Lower lobe of right lung (tissue), 2 donors: ENCODE results near the gene FSIP1. TPM values are rescaled to one million over a fixed set of nuclear protein-coding genes. Genes with fewer than 3 reads are reported as not detected.

Experiments used
- ATAC-seq, 2 donors: fragments of 200-7000 bp; cut with Tn5 transposase; one replicate each; pipeline ENCODE4 v1.9.1; 2020 to 2022; ENCODE audit warnings: mild to moderate bottlenecking in 2 of 2, moderate library complexity in 2 of 2
- DNase-seq: peaks from one replicate; pipeline ENCODE4 v3.0.0-alpha.2; 2020
- H3K27ac ChIP-seq: fragments of 200-600 bp; one replicate; pipeline ENCODE4 v1.8.0; 2022
- H3K27me3 ChIP-seq: fragments of 200-600 bp; one replicate; pipeline ENCODE4 v1.8.0; 2022; ENCODE audit warnings: low read depth
- H3K36me3 ChIP-seq: fragments of 200-600 bp; one replicate; pipeline ENCODE4 v1.8.0; 2022; ENCODE audit warnings: mild to moderate bottlenecking
- H3K4me1 ChIP-seq: fragments of 200-600 bp; one replicate; pipeline ENCODE4 v1.8.0; 2022
- H3K4me3 ChIP-seq: fragments of 200-600 bp; one replicate; pipeline ENCODE4 v1.8.0; 2022; ENCODE audit warnings: mild to moderate bottlenecking
- H3K9me3 ChIP-seq: fragments of 200-600 bp; one replicate; pipeline ENCODE4 v1.8.0; 2022
- intact Hi-C: fragments of 100-400 bp; cut with DNase I; formaldehyde crosslinking; loops from one replicate; pipeline ENCODE4 v1.11.0; 2022
- total RNA-seq: library from RNA; stranded (reverse); fragmentation: NEBNext Ultra II Directional; extraction: Animal tissue kit (Norgen Biotek cat#: 25700); gene quantifications from one replicate; pipeline ENCODE4 v1.2.1, GENCODE V29; 2021
- TF ChIP-seq, protein P1 (sequence below): fragments of 200-600 bp; IDR thresholded peaks from one replicate; pipeline ENCODE4 v1.8.0; 2022; ENCODE audit warnings: antibody characterized with exemption, mild to moderate bottlenecking
- donor health status: DM: no; HTN: yes; CAD: no; lungs with severe emphysema.

FSIP1 gene
- total RNA-seq, 1 donor from 2014 or later: 2.0 TPM

GRCh38 chr15:39658740-39659139 lies 123.9 kb downstream of the FSIP1 start:
- no peaks in the 10 kb centered on the region for H3K27me3 ChIP-seq
- H3K4me1 ChIP-seq: no peaks in the 10 kb centered on the region
- ATAC-seq: no peak
- TF ChIP-seq, protein P1, sequence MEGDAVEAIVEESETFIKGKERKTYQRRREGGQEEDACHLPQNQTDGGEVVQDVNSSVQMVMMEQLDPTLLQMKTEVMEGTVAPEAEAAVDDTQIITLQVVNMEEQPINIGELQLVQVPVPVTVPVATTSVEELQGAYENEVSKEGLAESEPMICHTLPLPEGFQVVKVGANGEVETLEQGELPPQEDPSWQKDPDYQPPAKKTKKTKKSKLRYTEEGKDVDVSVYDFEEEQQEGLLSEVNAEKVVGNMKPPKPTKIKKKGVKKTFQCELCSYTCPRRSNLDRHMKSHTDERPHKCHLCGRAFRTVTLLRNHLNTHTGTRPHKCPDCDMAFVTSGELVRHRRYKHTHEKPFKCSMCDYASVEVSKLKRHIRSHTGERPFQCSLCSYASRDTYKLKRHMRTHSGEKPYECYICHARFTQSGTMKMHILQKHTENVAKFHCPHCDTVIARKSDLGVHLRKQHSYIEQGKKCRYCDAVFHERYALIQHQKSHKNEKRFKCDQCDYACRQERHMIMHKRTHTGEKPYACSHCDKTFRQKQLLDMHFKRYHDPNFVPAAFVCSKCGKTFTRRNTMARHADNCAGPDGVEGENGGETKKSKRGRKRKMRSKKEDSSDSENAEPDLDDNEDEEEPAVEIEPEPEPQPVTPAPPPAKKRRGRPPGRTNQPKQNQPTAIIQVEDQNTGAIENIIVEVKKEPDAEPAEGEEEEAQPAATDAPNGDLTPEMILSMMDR: no peak
- no peaks in the 10 kb centered on the region for H3K36me3 ChIP-seq
- no peak overlapping the region for H3K27ac ChIP-seq
- no peaks in the 10 kb centered on the region for H3K9me3 ChIP-seq
- DNase-seq: no peak
- no peak overlapping the region for H3K4me3 ChIP-seq
- intact Hi-C loops: no loop called here

DNA sequence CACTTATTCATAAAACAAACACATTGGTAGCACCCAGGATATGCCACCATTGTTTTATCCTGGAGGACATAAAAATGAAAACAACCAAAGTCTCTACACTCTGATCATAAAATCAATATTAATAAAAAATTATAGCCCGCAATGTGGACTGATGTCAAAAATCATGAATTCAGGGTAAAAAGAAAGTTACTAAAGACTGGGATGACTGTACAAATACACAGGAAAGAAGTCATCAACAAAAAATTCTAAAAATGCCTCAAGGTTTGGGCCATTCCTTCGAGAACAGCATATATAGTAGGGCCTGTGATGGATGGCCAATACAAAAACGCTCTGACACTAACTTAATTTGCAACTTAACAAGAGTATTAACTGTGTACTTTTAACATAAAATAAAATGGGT lies 125.0 kb downstream of the FSIP1 start:
- no peaks in the 10 kb centered on the region for H3K4me1 ChIP-seq
- no peak for DNase-seq
- no peak overlapping the region for H3K4me3 ChIP-seq
- no peak overlapping the region for H3K27ac ChIP-seq
- intact Hi-C loops: no loop called here
- TF ChIP-seq, protein P1: no peak
- no peaks in the 10 kb centered on the region for H3K36me3 ChIP-seq
- H3K9me3 ChIP-seq: no peaks in the 10 kb centered on the region
- no peak for ATAC-seq
- H3K27me3 ChIP-seq: no peaks in the 10 kb centered on the region

DNA sequence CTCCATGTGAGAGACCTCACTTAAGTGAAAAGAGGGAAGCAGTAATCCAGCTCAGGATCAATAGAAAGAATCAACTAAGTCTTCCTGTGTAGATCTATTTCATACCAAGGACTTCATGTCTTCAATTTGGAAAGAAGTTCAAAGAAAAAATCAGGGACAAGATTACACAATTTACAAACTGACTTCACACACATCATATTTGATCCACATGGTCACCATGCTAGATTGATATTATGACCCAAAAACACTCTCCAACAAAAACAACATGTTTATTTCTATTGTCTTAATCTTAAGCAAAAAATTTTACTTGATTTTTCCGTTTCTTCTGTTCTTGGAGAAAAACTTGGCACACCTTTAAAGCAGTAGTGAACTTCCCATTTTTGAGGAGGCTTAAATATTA lies 125.5 kb downstream of the FSIP1 start:
- Histone ChIP-seq H3K4me3 (no peak overlapping the region), H3K27me3 (no peaks in the 10 kb centered on the region), H3K9me3 (no peaks in the 10 kb centered on the region), H3K27ac (no peak overlapping the region), H3K4me1 (no peaks in the 10 kb centered on the region), H3K36me3 (no peaks in the 10 kb centered on the region)
- intact Hi-C loops: no loop called here
- TF ChIP-seq, protein P1: no peak
- no peak for ATAC-seq
- DNase-seq: no peak

DNA sequence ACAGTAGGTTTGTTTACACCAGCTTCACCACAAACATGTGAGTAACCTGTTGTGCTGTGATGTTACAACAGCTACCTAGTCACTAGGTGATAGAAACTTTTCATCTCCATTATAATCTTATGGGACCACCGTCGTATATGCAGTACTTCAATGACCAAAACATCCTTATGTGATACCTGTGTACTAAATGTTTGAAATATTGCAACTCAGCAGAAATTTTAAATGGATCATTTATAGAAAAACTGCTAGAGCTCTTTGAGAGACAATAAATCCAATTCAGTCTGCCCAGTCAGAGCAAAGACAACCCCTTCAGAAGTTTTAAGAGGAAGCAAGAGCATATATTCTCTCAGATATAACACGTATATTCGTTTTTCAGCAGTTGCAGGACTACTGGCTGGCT lies 128.3 kb downstream of the FSIP1 start:
- no peak for ATAC-seq
- intact Hi-C loops: no loop called here
- Histone ChIP-seq H3K27ac (no peak overlapping the region), H3K4me1 (no peaks in the 10 kb centered on the region), H3K9me3 (no peaks in the 10 kb centered on the region), H3K27me3 (no peaks in the 10 kb centered on the region), H3K4me3 (no peak overlapping the region), H3K36me3 (no peaks in the 10 kb centered on the region)
- DNase-seq: no peak
- TF ChIP-seq, protein P1: no peak

DNA sequence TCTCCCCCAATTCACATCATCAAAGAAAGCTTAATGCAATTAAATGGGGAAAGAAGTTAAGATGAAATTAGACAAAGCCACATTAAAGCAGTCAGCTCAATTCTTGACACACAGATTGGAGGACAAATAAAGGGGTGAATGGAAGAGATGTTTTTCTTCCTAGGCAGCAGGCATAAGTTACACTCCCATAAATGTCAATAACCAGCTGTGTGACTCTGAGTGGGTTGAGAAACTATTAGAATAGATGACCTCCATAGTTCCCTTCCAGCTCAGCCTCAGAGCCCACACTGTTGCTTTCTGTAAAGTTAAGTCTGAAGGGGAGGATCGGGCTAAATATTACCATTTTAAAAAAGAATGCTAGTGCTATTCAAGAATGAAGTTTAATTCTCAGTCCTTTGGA lies 130.8 kb downstream of the FSIP1 start:
- Histone ChIP-seq H3K9me3 (no peaks in the 10 kb centered on the region), H3K27ac (no peak overlapping the region), H3K4me3 (no peak overlapping the region), H3K36me3 (no peaks in the 10 kb centered on the region), H3K27me3 (no peaks in the 10 kb centered on the region), H3K4me1 (no peaks in the 10 kb centered on the region)
- intact Hi-C loops: no loop called here
- no peak for ATAC-seq
- TF ChIP-seq, protein P1: no peak
- DNase-seq: no peak

GRCh38 chr15:39651295-39651694 lies 131.3 kb downstream of the FSIP1 start:
- no peak for ATAC-seq
- no peak for DNase-seq
- Histone ChIP-seq H3K9me3 (no peaks in the 10 kb centered on the region), H3K27ac (no peak overlapping the region), H3K36me3 (no peaks in the 10 kb centered on the region), H3K4me3 (no peak overlapping the region), H3K4me1 (no peaks in the 10 kb centered on the region), H3K27me3 (no peaks in the 10 kb centered on the region)
- TF ChIP-seq, protein P1: no peak
- intact Hi-C loops: no loop called here
